ENCODE data around the gene MST1.

MST1 gene

GRCh38 chr3:49717211-49717958 lies 28.1 kb upstream of the MST1 start:
- H3K4me3 ChIP-seq (ENCODE audit: low read length), result no peak overlapping the region
- no peak overlapping the region for H3K4me2 ChIP-seq (ENCODE audit: low read length)
- no peaks in the 10 kb centered on the region for H3K9me3 ChIP-seq (replicated peaks; ENCODE audit: low read length)
- H3K27me3 ChIP-seq (ENCODE audit: control insufficient read depth, insufficient read depth, low read length), result no peaks in the 10 kb centered on the region
- H3K4me1 ChIP-seq (ENCODE audit: control insufficient read depth, insufficient read depth, low read length), result peaks cover 13% of the 10 kb centered on the region
- H3K9ac ChIP-seq (ENCODE audit: low read depth, low read length), result no peak overlapping the region
- peaks cover 20% of the 10 kb centered on the region for H3K36me3 ChIP-seq (ENCODE audit: insufficient read depth, low read length)

- H3K4me1 ChIP-seq (ENCODE audit: control insufficient read depth, insufficient read depth, low read length), result peaks cover 10% of the 10 kb centered on the region
- no peaks in the 10 kb centered on the region for H3K27me3 ChIP-seq (ENCODE audit: control insufficient read depth, insufficient read depth, low read length)
- no peaks in the 10 kb centered on the region for H3K9me3 ChIP-seq (replicated peaks; ENCODE audit: low read length)
- H3K9ac ChIP-seq (ENCODE audit: low read depth, low read length), result no peak overlapping the region
- H3K36me3 ChIP-seq (ENCODE audit: insufficient read depth, low read length), result peaks cover 14% of the 10 kb centered on the region
- H3K4me2 ChIP-seq (ENCODE audit: low read length), result no peak overlapping the region
- no peak overlapping the region for H3K4me3 ChIP-seq (ENCODE audit: low read length)
These were observed 27.5 kb upstream of the MST1 start for GRCh38 chr3:49716691-49717210.

- no peak overlapping the region for H3K9ac ChIP-seq (ENCODE audit: low read depth, low read length)
- no peaks in the 10 kb centered on the region for H3K27me3 ChIP-seq (ENCODE audit: control insufficient read depth, insufficient read depth, low read length)
- H3K4me2 ChIP-seq (ENCODE audit: low read length), result no peak overlapping the region
- H3K36me3 ChIP-seq (ENCODE audit: insufficient read depth, low read length), result peaks cover 9% of the 10 kb centered on the region
- H3K4me3 ChIP-seq (ENCODE audit: low read length), result no peak overlapping the region
- H3K4me1 ChIP-seq (ENCODE audit: control insufficient read depth, insufficient read depth, low read length), result peaks cover 10% of the 10 kb centered on the region
- no peaks in the 10 kb centered on the region for H3K9me3 ChIP-seq (replicated peaks; ENCODE audit: low read length)
These were observed 26.9 kb upstream of the MST1 start for GRCh38 chr3:49716169-49716568.

GRCh38 chr3:49715611-49716121 lies 26.4 kb upstream of the MST1 start:
- H3K9ac ChIP-seq (ENCODE audit: low read depth, low read length), result no peak overlapping the region
- H3K27me3 ChIP-seq (ENCODE audit: control insufficient read depth, insufficient read depth, low read length), result no peaks in the 10 kb centered on the region
- peaks cover 4% of the 10 kb centered on the region for H3K36me3 ChIP-seq (ENCODE audit: insufficient read depth, low read length)
- H3K4me2 ChIP-seq (ENCODE audit: low read length), result no peak overlapping the region
- H3K4me3 ChIP-seq (ENCODE audit: low read length), result no peak overlapping the region
- peaks cover 10% of the 10 kb centered on the region for H3K4me1 ChIP-seq (ENCODE audit: control insufficient read depth, insufficient read depth, low read length)
- no peaks in the 10 kb centered on the region for H3K9me3 ChIP-seq (replicated peaks; ENCODE audit: low read length)

- no peaks in the 10 kb centered on the region for H3K36me3 ChIP-seq (ENCODE audit: insufficient read depth, low read length)
- peaks cover 10% of the 10 kb centered on the region for H3K4me1 ChIP-seq (ENCODE audit: control insufficient read depth, insufficient read depth, low read length)
- no peaks in the 10 kb centered on the region for H3K9me3 ChIP-seq (replicated peaks; ENCODE audit: low read length)
- no peak overlapping the region for H3K9ac ChIP-seq (ENCODE audit: low read depth, low read length)
- H3K4me3 ChIP-seq (ENCODE audit: low read length), result no peak overlapping the region
- H3K27me3 ChIP-seq (ENCODE audit: control insufficient read depth, insufficient read depth, low read length), result no peaks in the 10 kb centered on the region
- H3K4me2 ChIP-seq (ENCODE audit: low read length), result no peak overlapping the region
These were observed 25.7 kb upstream of the MST1 start for GRCh38 chr3:49714728-49715550.

GRCh38 chr3:49713336-49714105 lies 24.2 kb upstream of the MST1 start:
- Histone ChIP-seq H3K27me3 (ENCODE audit: control insufficient read depth, insufficient read depth, low read length) (no peaks in the 10 kb centered on the region), H3K9ac (ENCODE audit: low read depth, low read length) (no peak overlapping the region), H3K36me3 (ENCODE audit: insufficient read depth, low read length) (no peaks in the 10 kb centered on the region), H3K9me3 (replicated peaks; ENCODE audit: low read length) (no peaks in the 10 kb centered on the region), H3K4me2 (ENCODE audit: low read length) (no peak overlapping the region), H3K4me3 (ENCODE audit: low read length) (no peak overlapping the region), H3K4me1 (ENCODE audit: control insufficient read depth, insufficient read depth, low read length) (no peaks in the 10 kb centered on the region)

GRCh38 chr3:49712631-49713317 lies 23.5 kb upstream of the MST1 start:
- Histone ChIP-seq H3K27me3 (ENCODE audit: control insufficient read depth, insufficient read depth, low read length) (no peaks in the 10 kb centered on the region), H3K4me2 (ENCODE audit: low read length) (no peak overlapping the region), H3K4me3 (ENCODE audit: low read length) (no peak overlapping the region), H3K36me3 (ENCODE audit: insufficient read depth, low read length) (no peaks in the 10 kb centered on the region), H3K9ac (ENCODE audit: low read depth, low read length) (no peak overlapping the region), H3K4me1 (ENCODE audit: control insufficient read depth, insufficient read depth, low read length) (no peaks in the 10 kb centered on the region), H3K9me3 (replicated peaks; ENCODE audit: low read length) (no peaks in the 10 kb centered on the region)

- Histone ChIP-seq H3K9me3 (replicated peaks; ENCODE audit: low read length) (no peaks in the 10 kb centered on the region), H3K36me3 (ENCODE audit: insufficient read depth, low read length) (peaks cover 5% of the 10 kb centered on the region), H3K9ac (ENCODE audit: low read depth, low read length) (no peak overlapping the region), H3K27me3 (ENCODE audit: control insufficient read depth, insufficient read depth, low read length) (no peaks in the 10 kb centered on the region), H3K4me2 (ENCODE audit: low read length) (no peak overlapping the region), H3K4me3 (ENCODE audit: low read length) (no peak overlapping the region), H3K4me1 (ENCODE audit: control insufficient read depth, insufficient read depth, low read length) (no peaks in the 10 kb centered on the region)
These were observed 22.9 kb upstream of the MST1 start for GRCh38 chr3:49712166-49712565.

- Histone ChIP-seq H3K36me3 (ENCODE audit: insufficient read depth, low read length) (peaks cover 6% of the 10 kb centered on the region), H3K27me3 (ENCODE audit: control insufficient read depth, insufficient read depth, low read length) (no peaks in the 10 kb centered on the region), H3K9me3 (replicated peaks; ENCODE audit: low read length) (no peaks in the 10 kb centered on the region), H3K4me1 (ENCODE audit: control insufficient read depth, insufficient read depth, low read length) (no peaks in the 10 kb centered on the region), H3K4me2 (ENCODE audit: low read length) (no peak overlapping the region), H3K4me3 (ENCODE audit: low read length) (no peak overlapping the region), H3K9ac (ENCODE audit: low read depth, low read length) (no peak overlapping the region)
These were observed 22.2 kb upstream of the MST1 start for GRCh38 chr3:49711489-49711888.

- peaks cover 9% of the 10 kb centered on the region for H3K36me3 ChIP-seq (ENCODE audit: insufficient read depth, low read length)
- H3K9me3 ChIP-seq (replicated peaks; ENCODE audit: low read length), result no peaks in the 10 kb centered on the region
- H3K4me3 ChIP-seq (ENCODE audit: low read length), result no peak overlapping the region
- no peaks in the 10 kb centered on the region for H3K27me3 ChIP-seq (ENCODE audit: control insufficient read depth, insufficient read depth, low read length)
- H3K4me1 ChIP-seq (ENCODE audit: control insufficient read depth, insufficient read depth, low read length), result no peaks in the 10 kb centered on the region
- H3K9ac ChIP-seq (ENCODE audit: low read depth, low read length), result no peak overlapping the region
- no peak overlapping the region for H3K4me2 ChIP-seq (ENCODE audit: low read length)
These were observed 20.6 kb upstream of the MST1 start for GRCh38 chr3:49709852-49710251.

- Histone ChIP-seq H3K4me2 (ENCODE audit: low read length) (no peak overlapping the region), H3K36me3 (ENCODE audit: insufficient read depth, low read length) (peaks cover 14% of the 10 kb centered on the region), H3K9me3 (replicated peaks; ENCODE audit: low read length) (no peaks in the 10 kb centered on the region), H3K9ac (ENCODE audit: low read depth, low read length) (no peak overlapping the region), H3K4me1 (ENCODE audit: control insufficient read depth, insufficient read depth, low read length) (no peaks in the 10 kb centered on the region), H3K27me3 (ENCODE audit: control insufficient read depth, insufficient read depth, low read length) (no peaks in the 10 kb centered on the region), H3K4me3 (ENCODE audit: low read length) (no peak overlapping the region)
These were observed 17.8 kb upstream of the MST1 start for GRCh38 chr3:49707113-49707480.
